Gastrocnemius medialis (tissue), 4 donors: Measurements from ENCODE around the gene RNGTT.

Source experiments
- POLR2A ChIP-seq, 2 donors: fragments of 450-650 bp; IDR thresholded peaks; one replicate each; pipeline ENCODE4 v1.6.1; 2017; ENCODE audit warnings: antibody characterized with exemption in 2 of 2, mild to moderate bottlenecking in 2 of 2, moderate library complexity in 2 of 2
- TF ChIP-seq, protein P1 (sequence below), 5 experiments: fragments of 450-650 bp in 3 of 5; fragments of 200-600 bp in 2 of 5; sonication (generic) in 2 of 5; IDR thresholded peaks in 4 of 5; conservative IDR thresholded peaks in 1 of 5; 1 replicate in 4 of 5; 2 replicates in 1 of 5; pipeline ENCODE4 v1.5.1; 2016 to 2019; ENCODE audit warnings: antibody characterized with exemption in 5 of 5, mild to moderate bottlenecking in 3 of 5, moderate library complexity in 3 of 5

- TF ChIP-seq, protein P1, sequence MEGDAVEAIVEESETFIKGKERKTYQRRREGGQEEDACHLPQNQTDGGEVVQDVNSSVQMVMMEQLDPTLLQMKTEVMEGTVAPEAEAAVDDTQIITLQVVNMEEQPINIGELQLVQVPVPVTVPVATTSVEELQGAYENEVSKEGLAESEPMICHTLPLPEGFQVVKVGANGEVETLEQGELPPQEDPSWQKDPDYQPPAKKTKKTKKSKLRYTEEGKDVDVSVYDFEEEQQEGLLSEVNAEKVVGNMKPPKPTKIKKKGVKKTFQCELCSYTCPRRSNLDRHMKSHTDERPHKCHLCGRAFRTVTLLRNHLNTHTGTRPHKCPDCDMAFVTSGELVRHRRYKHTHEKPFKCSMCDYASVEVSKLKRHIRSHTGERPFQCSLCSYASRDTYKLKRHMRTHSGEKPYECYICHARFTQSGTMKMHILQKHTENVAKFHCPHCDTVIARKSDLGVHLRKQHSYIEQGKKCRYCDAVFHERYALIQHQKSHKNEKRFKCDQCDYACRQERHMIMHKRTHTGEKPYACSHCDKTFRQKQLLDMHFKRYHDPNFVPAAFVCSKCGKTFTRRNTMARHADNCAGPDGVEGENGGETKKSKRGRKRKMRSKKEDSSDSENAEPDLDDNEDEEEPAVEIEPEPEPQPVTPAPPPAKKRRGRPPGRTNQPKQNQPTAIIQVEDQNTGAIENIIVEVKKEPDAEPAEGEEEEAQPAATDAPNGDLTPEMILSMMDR (IDR thresholded peaks at IDR 0.05 in 4 of 5, conservative IDR thresholded peaks at IDR 0.05 in 1 of 5), result no peak
- TF ChIP-seq POLR2A (IDR thresholded peaks at IDR 0.05), result no peak
Observed at GRCh38 chr6:88662653-88663174, 300.7 kb downstream of the RNGTT start.
